Neuronal stem cell (in vitro differentiated cells): Measurements from ENCODE around the gene LIFR.

ENCODE experiments used
- DNase-seq: peaks from one replicate; pipeline ENCODE4 v3.0.0-alpha.2; 2013; ENCODE audit warnings: low spot score
- H2AFZ ChIP-seq: one replicate; pipeline ENCODE4 v1.6.1; 2013; ENCODE audit warnings: mild to moderate bottlenecking, low read length, inconsistent platforms
- H2AK5ac ChIP-seq: 2 replicates; pipeline ENCODE4 v1.6.1; 2013; ENCODE audit warnings: low read depth, mild to moderate bottlenecking, inconsistent platforms, low read length, moderate library complexity, mixed read lengths
- H2BK120ac ChIP-seq: 2 replicates; pipeline ENCODE4 v1.6.1; 2013; ENCODE audit warnings: low read depth, mild to moderate bottlenecking, inconsistent platforms, low read length, moderate library complexity, mixed read lengths
- H2BK12ac ChIP-seq: one replicate; pipeline ENCODE4 v1.6.1; 2013; ENCODE audit warnings: low read length, inconsistent platforms
- H2BK15ac ChIP-seq: 2 replicates; pipeline ENCODE4 v1.6.1; 2013; ENCODE audit warnings: mild to moderate bottlenecking, low read length, inconsistent platforms, mixed read lengths
- H2BK5ac ChIP-seq: one replicate; pipeline ENCODE4 v1.6.1; 2013; ENCODE audit warnings: inconsistent platforms, mild to moderate bottlenecking, low read length, moderate library complexity
- H3K14ac ChIP-seq: one replicate; pipeline ENCODE4 v1.6.1; 2013; ENCODE audit warnings: low read length, inconsistent platforms
- H3K18ac ChIP-seq: 2 replicates; pipeline ENCODE4 v1.6.1; 2013; ENCODE audit warnings: low read length, inconsistent platforms
- H3K23ac ChIP-seq: 2 replicates; pipeline ENCODE4 v1.6.1; 2013; ENCODE audit warnings: low read depth, mild to moderate bottlenecking, mixed read lengths, low read length, inconsistent platforms; ENCODE audit not compliant: poor library complexity
- H3K27ac ChIP-seq: replicated peaks from 3 replicates; pipeline ENCODE4 v1.5.1; 2013; ENCODE audit warnings: low read length, inconsistent platforms
- H3K27me3 ChIP-seq, 3 experiments: 2 replicates each; pipeline ENCODE4 v1.6.1; 2013; ENCODE audit warnings: low read length in 3 of 3, mild to moderate bottlenecking in 2 of 3, inconsistent platforms in 1 of 3, low read depth in 1 of 3, mixed read lengths in 1 of 3, moderate library complexity in 1 of 3; ENCODE audit not compliant: control insufficient read depth in 3 of 3, insufficient read depth in 3 of 3
- H3K36me3 ChIP-seq, 2 donors: replicated peaks in 1 of 2; 2 replicates each; pipeline ENCODE4 v1.6.1; 2013; ENCODE audit warnings: low read length in 2 of 2; ENCODE audit not compliant: control insufficient read depth in 2 of 2, insufficient read depth in 2 of 2
- H3K4ac ChIP-seq: 2 replicates; pipeline ENCODE4 v1.6.1; 2013; ENCODE audit warnings: inconsistent platforms, mild to moderate bottlenecking, low read length, moderate library complexity
- H3K4me1 ChIP-seq, 2 donors: 1 replicate in 1 of 2; 2 replicates in 1 of 2; pipeline ENCODE4 v1.6.1; 2013; ENCODE audit warnings: low read length in 2 of 2, low read depth in 1 of 2; ENCODE audit not compliant: control insufficient read depth in 2 of 2, insufficient read depth in 1 of 2
- H3K4me2 ChIP-seq: one replicate; pipeline ENCODE4 v1.6.1; 2013; ENCODE audit warnings: mild to moderate bottlenecking, low read length, inconsistent platforms; ENCODE audit not compliant: insufficient read depth, poor library complexity, severe bottlenecking
- H3K4me3 ChIP-seq, 2 donors: 2 replicates each; pipeline ENCODE4 v1.5.1; 2013; ENCODE audit warnings: low read length in 2 of 2, mild to moderate bottlenecking in 2 of 2, inconsistent platforms in 1 of 2, moderate library complexity in 1 of 2
- H3K79me1 ChIP-seq: one replicate; pipeline ENCODE4 v1.6.1; 2013; ENCODE audit warnings: low read depth, mild to moderate bottlenecking, inconsistent platforms, low read length, moderate library complexity
- H3K9ac ChIP-seq: one replicate; pipeline ENCODE4 v1.6.1; 2013; ENCODE audit warnings: mild to moderate bottlenecking, low read depth, low read length, inconsistent platforms; ENCODE audit not compliant: poor library complexity
- H3K9me3 ChIP-seq, 2 donors: replicated peaks in 1 of 2; 2 replicates each; pipeline versions ENCODE3 to v1.6.1; 2013; ENCODE audit warnings: low read length in 2 of 2, mild to moderate bottlenecking in 2 of 2, inconsistent platforms in 1 of 2, low read depth in 1 of 2, mixed read lengths in 1 of 2, moderate library complexity in 1 of 2; ENCODE audit not compliant: control insufficient read depth in 2 of 2, insufficient read depth in 1 of 2
- H4K8ac ChIP-seq: one replicate; pipeline ENCODE4 v1.6.1; 2013; ENCODE audit warnings: low read depth, mild to moderate bottlenecking, inconsistent platforms, low read length, moderate library complexity
- H4K91ac ChIP-seq: one replicate; pipeline ENCODE4 v1.6.1; 2013; ENCODE audit warnings: low read length, low read depth, mild to moderate bottlenecking, inconsistent platforms; ENCODE audit not compliant: poor library complexity
- WGBS, 2 donors: extraction: QIAGEN DNeasy Blood & Tissue Kit; methylation state at CpG; one replicate each; pipeline ENCODE4 v1.1.7; 2013; ENCODE audit warnings: missing lambda C conversion rate in 2 of 2, mixed read lengths in 1 of 2; ENCODE audit not compliant: insufficient read length in 2 of 2, insufficient replicate concordance in 1 of 2; ENCODE audit errors: extremely low coverage in 2 of 2; 5-methylcytosine and 5-hydroxymethylcytosine counted together

Gene LIFR

DNA sequence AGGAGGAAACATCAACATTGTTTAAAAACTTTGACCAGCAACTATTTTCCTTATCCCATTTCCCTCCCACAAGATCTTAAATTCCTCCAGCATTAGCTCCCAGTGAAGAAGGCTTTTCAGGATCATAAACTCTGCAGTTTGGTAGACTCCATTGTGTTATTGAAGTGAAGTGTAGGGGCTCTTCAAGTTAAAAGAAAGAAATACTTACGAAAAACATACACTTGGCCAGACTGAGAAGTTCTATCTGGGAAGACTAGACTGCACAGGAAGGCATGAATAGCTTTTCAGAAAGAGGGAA lies 22.3 kb downstream of the LIFR start:
- no peak overlapping the region for H3K4ac ChIP-seq
- H3K14ac ChIP-seq, result no peak overlapping the region
- no peak overlapping the region for H3K18ac ChIP-seq
- H3K23ac ChIP-seq, result no peak overlapping the region
- H3K79me1 ChIP-seq, result no peaks in the 10 kb centered on the region
- no peak overlapping the region for H3K27ac ChIP-seq
- H2AFZ ChIP-seq, result no peak overlapping the region
- peaks cover 0 to 2% of the 10 kb centered on the region in 2 donors for H3K36me3 ChIP-seq
- H2BK12ac ChIP-seq, result no peak overlapping the region
- no peak overlapping the region for H2BK5ac ChIP-seq
- no peak overlapping the region for H4K8ac ChIP-seq
- no peak overlapping the region for H2AK5ac ChIP-seq
- H3K27me3 ChIP-seq, result no peaks in the 10 kb centered on the region
- no peak overlapping the region for H4K91ac ChIP-seq
- no peak overlapping the region for H3K4me2 ChIP-seq
- no CpG with 5 or more reads among the region's 1 CpG for WGBS, 2 donors
- peaks cover 3 to 25% of the 10 kb centered on the region in 2 donors for H3K4me1 ChIP-seq
- H3K9me3 ChIP-seq, result peaks cover 0 to 2% of the 10 kb centered on the region in 2 donors
- no peak overlapping the region for H3K4me3 ChIP-seq
- DNase-seq, result no peak
- no peak overlapping the region for H2BK120ac ChIP-seq
- no peak overlapping the region for H3K9ac ChIP-seq
- no peak overlapping the region for H2BK15ac ChIP-seq

DNA sequence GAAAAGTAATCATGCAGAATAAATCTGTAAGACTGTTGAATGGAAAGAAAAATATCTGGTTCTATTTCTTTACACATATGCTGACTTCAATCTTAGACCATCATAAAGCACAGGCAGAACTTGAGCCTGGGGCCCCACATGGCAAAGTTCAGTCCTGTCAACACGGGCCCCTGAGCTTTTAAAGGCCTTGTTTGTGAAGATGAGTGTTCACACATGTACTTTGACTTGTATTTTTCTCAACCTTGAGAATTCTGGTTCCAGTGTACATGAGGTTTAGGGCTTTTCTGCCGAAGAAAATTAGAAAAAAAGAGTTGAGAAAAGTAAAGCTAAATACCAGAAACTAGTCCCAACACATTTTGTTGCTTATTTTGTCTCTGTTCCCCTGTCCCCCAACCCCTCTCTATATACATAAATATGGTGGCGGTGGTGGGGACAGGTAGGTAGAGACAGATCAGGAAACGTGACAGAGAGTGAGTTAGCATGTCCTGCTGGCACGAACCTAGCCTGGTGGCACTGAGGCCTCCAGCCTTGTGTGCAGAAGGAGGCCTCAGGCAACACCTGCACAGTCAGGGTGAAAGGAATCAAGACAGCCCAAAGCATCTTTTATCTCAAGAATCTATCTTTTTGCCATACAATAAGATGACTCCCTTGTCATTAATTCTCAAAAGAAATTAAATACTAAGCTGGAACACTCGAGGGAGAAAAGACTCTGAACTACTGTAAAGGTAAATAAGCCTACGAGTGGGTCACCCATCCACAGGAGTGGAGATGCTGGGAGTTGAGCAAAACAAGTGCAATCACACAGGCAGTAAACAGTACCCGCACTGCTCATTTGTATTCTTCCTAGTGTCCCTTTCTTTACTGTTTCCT lies 22.9 kb downstream of the LIFR start:
- no peak overlapping the region for H3K27ac ChIP-seq
- H4K91ac ChIP-seq, result no peak overlapping the region
- H2BK12ac ChIP-seq, result no peak overlapping the region
- H3K4me3 ChIP-seq, result no peak overlapping the region
- H4K8ac ChIP-seq, result no peak overlapping the region
- H3K9me3 ChIP-seq, result peaks cover 0 to 2% of the 10 kb centered on the region in 2 donors
- H3K27me3 ChIP-seq, result no peaks in the 10 kb centered on the region
- H3K9ac ChIP-seq, result no peak overlapping the region
- H2AFZ ChIP-seq, result no peak overlapping the region
- peak overlapping the region; percentile 21 for H3K18ac ChIP-seq
- no peak overlapping the region for H2BK5ac ChIP-seq
- no CpG with 5 or more reads among the region's 8 CpGs for WGBS, 2 donors
- peaks cover 0 to 7% of the 10 kb centered on the region in 2 donors for H3K36me3 ChIP-seq
- H2BK15ac ChIP-seq, result no peak overlapping the region
- no peak overlapping the region for H3K4ac ChIP-seq
- H3K4me2 ChIP-seq, result no peak overlapping the region
- H2AK5ac ChIP-seq, result no peak overlapping the region
- no peak overlapping the region for H3K14ac ChIP-seq
- H3K23ac ChIP-seq, result no peak overlapping the region
- no peak overlapping the region for H2BK120ac ChIP-seq
- H3K79me1 ChIP-seq, result no peaks in the 10 kb centered on the region
- peaks cover 3 to 25% of the 10 kb centered on the region in 2 donors for H3K4me1 ChIP-seq
- no peak for DNase-seq

DNA sequence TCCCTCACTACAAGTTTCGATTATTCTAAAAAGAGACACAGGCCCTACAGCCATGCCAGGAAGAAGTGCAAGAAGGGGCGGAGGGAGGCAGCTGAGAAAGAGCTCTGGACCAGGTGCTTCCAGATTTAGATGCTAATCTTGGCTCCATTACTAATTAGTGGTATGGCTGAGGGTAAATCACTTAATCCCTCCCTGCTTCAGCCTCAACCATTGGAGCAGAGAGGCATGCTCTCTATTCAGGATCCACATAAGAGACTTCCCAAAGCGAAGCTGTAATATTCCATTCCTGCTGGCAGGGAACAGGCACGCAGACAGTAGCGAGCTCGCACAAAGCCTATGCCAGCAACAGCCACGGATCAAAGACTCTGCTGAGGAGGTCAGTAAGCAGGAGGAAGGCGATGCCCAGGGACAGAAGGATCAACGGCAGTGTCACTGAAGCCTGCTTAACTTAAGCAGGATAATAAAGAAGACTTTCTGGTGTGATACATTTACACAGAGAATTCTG lies 24.2 kb downstream of the LIFR start:
- Histone ChIP-seq H3K14ac (no peak overlapping the region), H2BK120ac (no peak overlapping the region), H2BK15ac (no peak overlapping the region), H3K4me3 (no peak overlapping the region), H3K9ac (no peak overlapping the region), H3K4ac (no peak overlapping the region), H2AFZ (no peak overlapping the region), H2AK5ac (no peak overlapping the region), H3K36me3 (peaks cover 0 to 19% of the 10 kb centered on the region in 2 donors), H2BK5ac (no peak overlapping the region), H2BK12ac (no peak overlapping the region), H4K8ac (no peak overlapping the region), H3K9me3 (peaks cover 0 to 2% of the 10 kb centered on the region in 2 donors), H3K27me3 (no peaks in the 10 kb centered on the region), H3K27ac (no peak overlapping the region), H3K18ac (no peak overlapping the region), H3K4me2 (no peak overlapping the region), H3K4me1 (peaks cover 3 to 25% of the 10 kb centered on the region in 2 donors), H4K91ac (no peak overlapping the region), H3K79me1 (no peaks in the 10 kb centered on the region), H3K23ac (no peak overlapping the region)
- no peak for DNase-seq
- WGBS, 2 donors, result no CpG with 5 or more reads among the region's 9 CpGs

DNA sequence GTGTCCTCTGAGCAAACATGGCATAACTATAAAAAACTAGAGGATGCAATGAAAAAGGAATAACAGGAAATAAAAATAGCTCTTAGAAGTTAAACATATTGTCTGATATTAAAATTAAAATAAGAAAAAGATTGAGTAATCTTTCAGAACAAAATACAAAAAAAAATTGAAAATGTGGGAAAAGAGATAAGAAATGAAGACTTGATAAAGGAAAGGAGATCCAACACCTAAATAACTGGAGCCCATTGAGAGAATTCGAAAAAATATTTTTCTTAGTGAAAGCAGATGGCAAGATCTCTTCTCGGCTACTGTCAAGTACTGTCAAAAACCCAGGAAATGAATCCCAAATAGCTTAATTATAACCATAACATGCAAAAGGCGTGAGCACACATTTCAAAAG lies 24.9 kb downstream of the LIFR start:
- no peak overlapping the region for H2AK5ac ChIP-seq
- no peaks in the 10 kb centered on the region for H3K79me1 ChIP-seq
- no peak overlapping the region for H4K91ac ChIP-seq
- H3K9me3 ChIP-seq, result peaks cover 0 to 2% of the 10 kb centered on the region in 2 donors
- no peak overlapping the region for H3K27ac ChIP-seq
- H3K4ac ChIP-seq, result no peak overlapping the region
- H3K9ac ChIP-seq, result no peak overlapping the region
- no peak for DNase-seq
- H3K27me3 ChIP-seq, result no peaks in the 10 kb centered on the region
- no peak overlapping the region for H2BK5ac ChIP-seq
- peaks cover 3 to 24% of the 10 kb centered on the region in 2 donors for H3K4me1 ChIP-seq
- WGBS, 2 donors, result no CpG with 5 or more reads among the region's 3 CpGs
- no peak overlapping the region for H4K8ac ChIP-seq
- no peak overlapping the region for H2AFZ ChIP-seq
- H2BK120ac ChIP-seq, result no peak overlapping the region
- no peak overlapping the region for H3K14ac ChIP-seq
- H2BK12ac ChIP-seq, result no peak overlapping the region
- H2BK15ac ChIP-seq, result no peak overlapping the region
- H3K36me3 ChIP-seq, result peaks cover 0 to 26% of the 10 kb centered on the region in 2 donors
- no peak overlapping the region for H3K18ac ChIP-seq
- H3K23ac ChIP-seq, result no peak overlapping the region
- H3K4me3 ChIP-seq, result no peak overlapping the region
- no peak overlapping the region for H3K4me2 ChIP-seq
